Neural cell (in vitro differentiated cells): ENCODE data around the gene NXNL2. TPM values are rescaled to one million over a fixed set of nuclear protein-coding genes. Genes with fewer than 3 reads are reported as not detected.

Experiments used
- H2AFZ ChIP-seq: fragments of 200-600, 300-800 bp; sonication (generic), shearing (Covaris generic); 2 replicates; pipeline ENCODE4 v1.6.0; 2014; ENCODE audit warnings: low read depth, mild to moderate bottlenecking, antibody characterized with exemption, low read length, moderate library complexity
- H3F3A ChIP-seq: fragments of 200-600 bp; shearing (Covaris generic); 2 replicates; pipeline ENCODE4 v1.6.1; 2016; ENCODE audit warnings: mild to moderate bottlenecking, moderate library complexity, mixed read lengths, antibody characterized with exemption, low read length; ENCODE audit not compliant: insufficient read depth, poor library complexity, severe bottlenecking
- H3K27ac ChIP-seq: fragments of 200-600, 300-800 bp; sonication (generic), shearing (Covaris generic); 2 replicates; pipeline ENCODE4 v1.5.1; 2014; ENCODE audit warnings: mild to moderate bottlenecking, low read length, moderate library complexity
- H3K27me3 ChIP-seq: fragments of 300-800, 200-600 bp; sonication (generic), shearing (Covaris generic); 2 replicates; pipeline ENCODE4 v1.6.0; 2014; ENCODE audit warnings: mild to moderate bottlenecking, low read depth, low read length, moderate library complexity; ENCODE audit not compliant: insufficient read depth
- H3K36me3 ChIP-seq: fragments of 300-800, 200-600 bp; sonication (generic), shearing (Covaris generic); 2 replicates; pipeline ENCODE4 v1.5.1; 2014; ENCODE audit warnings: mild to moderate bottlenecking, antibody characterized with exemption, low read length, moderate library complexity; ENCODE audit not compliant: insufficient read depth
- H3K4me2 ChIP-seq: fragments of 300-800, 200-600 bp; sonication (generic), shearing (Covaris generic); 2 replicates; pipeline ENCODE4 v1.6.0; 2014; ENCODE audit warnings: mild to moderate bottlenecking, low read length
- H3K4me3 ChIP-seq: fragments of 300-800, 200-600 bp; sonication (generic), shearing (Covaris generic); 2 replicates; pipeline ENCODE4 v1.5.1; 2014; ENCODE audit warnings: mild to moderate bottlenecking, low read length, moderate library complexity
- H3K79me2 ChIP-seq: fragments of 200-600 bp; shearing (Covaris generic); replicated peaks from 2 replicates; pipeline ENCODE4 v1.6.0; 2014; ENCODE audit warnings: mild to moderate bottlenecking, low read length, moderate library complexity; ENCODE audit not compliant: insufficient read depth
- H3K9ac ChIP-seq: fragments of 300-800, 200-600 bp; sonication (generic), shearing (Covaris generic); 2 replicates; pipeline ENCODE4 v1.6.1; 2016; ENCODE audit warnings: mild to moderate bottlenecking, low read length, mixed read lengths
- H3K9me2 ChIP-seq: fragments of 200-600 bp; shearing (Covaris generic); 2 replicates; pipeline ENCODE4 v1.6.1; 2016; ENCODE audit warnings: mild to moderate bottlenecking, low read length, mixed read lengths; ENCODE audit not compliant: insufficient read depth
- H3K9me3 ChIP-seq: fragments of 200-600, 300-800 bp; sonication (generic), shearing (Covaris generic); 2 replicates; pipeline ENCODE4 v1.6.1; 2016; ENCODE audit warnings: mild to moderate bottlenecking, mixed run types, low read length, moderate library complexity, mixed read lengths
- H4K20me1 ChIP-seq: fragments of 200-600 bp; shearing (Covaris generic); 2 replicates; pipeline ENCODE4 v1.6.1; 2016; ENCODE audit warnings: mild to moderate bottlenecking, mixed run types; ENCODE audit not compliant: insufficient read depth
- CTCF ChIP-seq: fragments of 450-650 bp; IDR thresholded peaks from 2 replicates; pipeline ENCODE4 v1.5.1; 2014; ENCODE audit warnings: antibody characterized with exemption, mild to moderate bottlenecking, moderate library complexity; ENCODE audit not compliant: poor library complexity, severe bottlenecking
- EP300 ChIP-seq: fragments of 450-650 bp; conservative IDR thresholded peaks from 2 replicates; pipeline ENCODE4 v1.6.1; 2014; ENCODE audit warnings: antibody characterized with exemption, mild to moderate bottlenecking, moderate library complexity; ENCODE audit not compliant: poor library complexity, severe bottlenecking
- EZH2 ChIP-seq: fragments of 200-600, 300-800 bp; shearing (Covaris generic), sonication (generic); IDR thresholded peaks from 2 replicates; pipeline ENCODE4 v1.6.1; 2014; ENCODE audit warnings: antibody characterized with exemption, low read length, borderline replicate concordance, mild to moderate bottlenecking; ENCODE audit not compliant: insufficient read depth, poor library complexity, severe bottlenecking
- MXI1 ChIP-seq: fragments of 450-650 bp; conservative IDR thresholded peaks from 2 replicates; pipeline ENCODE4 v1.6.1; 2014; ENCODE audit warnings: antibody characterized with exemption, mild to moderate bottlenecking; ENCODE audit not compliant: poor library complexity, severe bottlenecking
- POLR2AphosphoS5 ChIP-seq: IDR thresholded peaks from 2 replicates; pipeline ENCODE4 v1.6.1; 2012
- RAD21 ChIP-seq: fragments of 450-650 bp; conservative IDR thresholded peaks from 2 replicates; pipeline ENCODE4 v1.6.1; 2014; ENCODE audit warnings: antibody characterized with exemption, mild to moderate bottlenecking, moderate library complexity
- SMC3 ChIP-seq: fragments of 450-650 bp; conservative IDR thresholded peaks from 2 replicates; pipeline ENCODE4 v1.6.1; 2014; ENCODE audit warnings: antibody characterized with exemption, mild to moderate bottlenecking, moderate library complexity; ENCODE audit not compliant: poor library complexity
- TAF1 ChIP-seq: IDR thresholded peaks from 2 replicates; pipeline ENCODE4 v1.6.1; 2012; ENCODE audit warnings: low read depth
- polyA plus RNA-seq: library from polyadenylated mRNA; depleted of rRNA; stranded (reverse); fragments of >200 nt; gene quantifications from 2 replicates; pipeline ENCODE4 v1.2.3, GENCODE V29; 2014
- TF ChIP-seq, protein P1 (sequence below): IDR thresholded peaks from 2 replicates; pipeline ENCODE4 v1.6.1; 2012; ENCODE audit warnings: borderline replicate concordance

NXNL2 gene
- polyA plus RNA-seq, 1 donor from 2014 or later: 0.51 TPM

DNA sequence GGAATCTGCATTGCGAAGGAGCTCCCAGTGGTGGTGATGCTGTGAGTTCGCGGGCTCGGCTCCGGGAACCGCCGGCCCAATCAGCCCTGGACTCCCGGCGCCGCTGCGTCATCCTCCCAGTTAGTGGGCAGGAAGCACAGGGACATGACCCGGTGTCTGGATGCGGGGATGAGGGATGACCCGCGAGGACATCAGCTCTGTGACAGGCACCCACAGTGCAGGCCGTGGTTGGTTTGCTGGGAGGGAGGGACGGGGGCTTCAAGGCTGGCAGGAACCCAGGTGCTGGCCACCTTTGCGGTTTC lies 996 bp downstream of the NXNL2 start:
- Histone ChIP-seq H3K4me2 (no peak overlapping the region), H3K36me3 (no peaks in the 10 kb centered on the region), H3F3A (peaks cover 9% of the 10 kb centered on the region), H3K9me3 (no peaks in the 10 kb centered on the region), H3K4me3 (peak overlapping the region; percentile 71), H2AFZ (no peak overlapping the region), H3K27ac (no peak overlapping the region), H4K20me1 (no peaks in the 10 kb centered on the region), H3K79me2 (no peaks in the 10 kb centered on the region), H3K9me2 (no peaks in the 10 kb centered on the region), H3K27me3 (peaks cover 29% of the 10 kb centered on the region), H3K9ac (peak overlapping the region; percentile 38)
- TF ChIP-seq RAD21 (no peak), EZH2 (no peak), CTCF (no peak), MXI1 (no peak), SMC3 (no peak), EP300 (no peak), POLR2AphosphoS5 (no peak), TAF1 (no peak)
- TF ChIP-seq, protein P1, sequence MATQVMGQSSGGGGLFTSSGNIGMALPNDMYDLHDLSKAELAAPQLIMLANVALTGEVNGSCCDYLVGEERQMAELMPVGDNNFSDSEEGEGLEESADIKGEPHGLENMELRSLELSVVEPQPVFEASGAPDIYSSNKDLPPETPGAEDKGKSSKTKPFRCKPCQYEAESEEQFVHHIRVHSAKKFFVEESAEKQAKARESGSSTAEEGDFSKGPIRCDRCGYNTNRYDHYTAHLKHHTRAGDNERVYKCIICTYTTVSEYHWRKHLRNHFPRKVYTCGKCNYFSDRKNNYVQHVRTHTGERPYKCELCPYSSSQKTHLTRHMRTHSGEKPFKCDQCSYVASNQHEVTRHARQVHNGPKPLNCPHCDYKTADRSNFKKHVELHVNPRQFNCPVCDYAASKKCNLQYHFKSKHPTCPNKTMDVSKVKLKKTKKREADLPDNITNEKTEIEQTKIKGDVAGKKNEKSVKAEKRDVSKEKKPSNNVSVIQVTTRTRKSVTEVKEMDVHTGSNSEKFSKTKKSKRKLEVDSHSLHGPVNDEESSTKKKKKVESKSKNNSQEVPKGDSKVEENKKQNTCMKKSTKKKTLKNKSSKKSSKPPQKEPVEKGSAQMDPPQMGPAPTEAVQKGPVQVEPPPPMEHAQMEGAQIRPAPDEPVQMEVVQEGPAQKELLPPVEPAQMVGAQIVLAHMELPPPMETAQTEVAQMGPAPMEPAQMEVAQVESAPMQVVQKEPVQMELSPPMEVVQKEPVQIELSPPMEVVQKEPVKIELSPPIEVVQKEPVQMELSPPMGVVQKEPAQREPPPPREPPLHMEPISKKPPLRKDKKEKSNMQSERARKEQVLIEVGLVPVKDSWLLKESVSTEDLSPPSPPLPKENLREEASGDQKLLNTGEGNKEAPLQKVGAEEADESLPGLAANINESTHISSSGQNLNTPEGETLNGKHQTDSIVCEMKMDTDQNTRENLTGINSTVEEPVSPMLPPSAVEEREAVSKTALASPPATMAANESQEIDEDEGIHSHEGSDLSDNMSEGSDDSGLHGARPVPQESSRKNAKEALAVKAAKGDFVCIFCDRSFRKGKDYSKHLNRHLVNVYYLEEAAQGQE: no peak

DNA sequence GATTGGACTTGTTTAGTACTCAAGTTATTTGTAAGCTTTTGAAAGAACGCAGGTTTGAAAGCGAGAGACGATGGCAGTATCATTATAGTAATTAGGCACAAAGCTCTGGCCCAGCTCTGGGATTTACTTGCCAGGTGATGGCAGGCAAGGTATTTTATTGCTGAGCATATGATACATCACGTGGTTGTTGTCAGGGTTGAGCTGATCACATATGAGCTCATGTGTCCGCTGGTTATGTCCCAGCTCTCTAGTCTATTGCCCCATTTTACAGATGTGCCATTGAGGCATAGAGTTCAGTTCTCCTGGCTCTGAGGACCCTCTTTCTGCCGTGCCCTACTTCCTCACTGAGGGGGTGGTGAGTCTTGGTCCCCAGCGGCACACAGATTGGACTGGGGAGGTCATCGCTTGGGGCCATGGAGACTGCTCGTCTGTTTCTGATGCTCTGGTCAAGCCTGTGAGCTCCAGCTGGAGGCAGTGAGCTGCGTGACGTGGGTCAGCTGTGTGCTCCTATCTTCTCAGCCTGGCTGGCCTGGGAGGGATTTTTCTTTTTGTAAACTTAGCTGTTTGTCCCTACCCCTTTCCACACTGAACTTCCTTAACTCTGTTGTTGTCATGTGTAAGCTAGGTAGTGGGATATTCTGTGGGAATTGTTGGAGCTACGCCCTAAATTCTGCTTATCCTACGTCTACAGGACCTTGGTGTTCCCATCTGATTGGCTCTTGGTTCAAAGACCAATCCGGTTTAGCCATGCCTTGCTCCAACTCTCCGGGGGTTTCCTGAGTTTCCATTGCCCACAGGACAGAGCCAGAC lies 2.2 kb downstream of the NXNL2 start:
- peaks cover 9% of the 10 kb centered on the region for H3F3A ChIP-seq
- peak overlapping the region; percentile 31 for H3K4me2 ChIP-seq
- no peaks in the 10 kb centered on the region for H3K36me3 ChIP-seq
- H3K27ac ChIP-seq: no peak overlapping the region
- H4K20me1 ChIP-seq: no peaks in the 10 kb centered on the region
- H3K27me3 ChIP-seq: peaks cover 29% of the 10 kb centered on the region
- no peaks in the 10 kb centered on the region for H3K9me3 ChIP-seq
- H2AFZ ChIP-seq: no peak overlapping the region
- H3K4me3 ChIP-seq: peak overlapping the region; percentile 29
- H3K9me2 ChIP-seq: no peaks in the 10 kb centered on the region
- TF ChIP-seq TAF1 (no peak), POLR2AphosphoS5 (no peak), RAD21 (no peak)
- H3K79me2 ChIP-seq: no peaks in the 10 kb centered on the region
- H3K9ac ChIP-seq: no peak overlapping the region
